ENCODE measurements around the gene SEPTIN5.

DNA sequence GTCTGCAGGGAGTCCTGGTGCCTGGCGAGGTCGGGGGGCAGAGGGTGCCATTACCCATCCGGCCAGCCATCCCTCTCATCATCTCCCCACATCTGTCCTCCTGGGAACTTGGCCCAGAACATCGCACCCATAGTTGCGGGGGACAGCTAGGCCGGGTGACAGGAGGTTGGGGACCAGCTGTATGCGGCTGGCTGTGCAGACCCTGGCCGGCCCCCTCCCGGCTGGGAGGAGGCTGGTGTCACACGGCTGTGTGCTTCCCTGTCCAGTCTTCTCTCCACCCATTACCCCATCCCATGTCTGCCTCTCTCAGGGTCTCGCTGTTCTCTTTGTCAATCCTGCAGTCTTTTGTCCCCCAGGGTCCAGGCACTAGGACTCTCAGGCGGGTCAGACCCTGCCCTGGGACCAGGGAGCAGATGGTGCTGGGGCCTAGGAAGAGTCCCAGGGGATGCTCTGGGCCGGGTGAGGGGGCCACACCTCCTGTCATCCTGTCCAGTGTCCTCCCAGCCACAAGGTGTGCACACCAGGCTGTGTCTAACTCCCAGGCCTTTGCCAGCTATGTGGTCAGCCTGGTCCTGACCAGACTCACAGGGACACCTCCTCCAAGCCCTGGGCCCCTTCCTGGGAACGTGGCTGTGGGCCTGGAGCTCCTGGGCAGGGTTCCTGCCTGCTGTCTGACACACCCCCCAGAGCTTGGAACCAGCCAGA is 39.8 kb downstream of the SEPTIN5 start:
- TF ChIP-seq CTCF (IDR thresholded peaks at IDR 0.05) (no peak), EZH2 (IDR thresholded peaks at IDR 0.05) (no peak)
